Natural killer cell treated with Interleukin-12 subunit alpha and Interleukin-12 subunit beta and Interleukin-15 and Interleukin-18, amount 100 ng/mL, for 72 hours (primary cell): ENCODE data around the gene CTBS. TPM values are rescaled to one million over a fixed set of nuclear protein-coding genes. Genes with fewer than 3 reads are reported as not detected.
"Not testable (repeated sequence)": the region's sequence is repeated elsewhere in the genome, so short reads cannot be mapped to it uniquely, and the experiment has no call there.

ENCODE experiments used
- ATAC-seq, 2 donors: fragments of 150-1000 bp; cut with Tn5 transposase in 1 of 2; sonication (Bioruptor Pico), chemical (Tn5 transposase) in 1 of 2; 2 replicates each; pipeline ENCODE4 v1.10.0; 2021
- DNase-seq: peaks from one replicate; pipeline ENCODE4 v3.0.0; 2022; ENCODE audit warnings: low spot score
- H3K27ac Mint-ChIP-seq, 2 donors: 1 replicate in 1 of 2; 2 replicates in 1 of 2; pipeline ENCODE4 v1.8.0; 2022; ENCODE audit warnings: mixed read lengths in 2 of 2, mild to moderate bottlenecking in 1 of 2, moderate library complexity in 1 of 2
- H3K27me3 Mint-ChIP-seq, 2 donors: 1 replicate in 1 of 2; 2 replicates in 1 of 2; pipeline ENCODE4 v1.8.0; 2022; ENCODE audit warnings: mixed read lengths in 2 of 2
- H3K36me3 Mint-ChIP-seq: one replicate; pipeline ENCODE4 v1.8.0; 2022; ENCODE audit warnings: mixed read lengths
- H3K4me1 Mint-ChIP-seq, 2 donors: 1 replicate in 1 of 2; 2 replicates in 1 of 2; pipeline ENCODE4 v1.8.0; 2022; ENCODE audit warnings: low read depth in 2 of 2, mixed read lengths in 2 of 2, mild to moderate bottlenecking in 1 of 2
- H3K4me3 Mint-ChIP-seq: one replicate; pipeline ENCODE4 v1.8.0; 2022; ENCODE audit warnings: mixed read lengths
- H3K9me3 Mint-ChIP-seq: 2 replicates; pipeline ENCODE4 v1.8.0; 2022; ENCODE audit warnings: mixed read lengths
- total RNA-seq, 2 donors: library from RNA; stranded (reverse); gene quantifications; one replicate each; pipeline ENCODE4 v1.2.3, GENCODE V29; 2022

CTBS gene
- total RNA-seq, 2 donors from 2014 or later = 10.1 to 20.9 TPM

DNA sequence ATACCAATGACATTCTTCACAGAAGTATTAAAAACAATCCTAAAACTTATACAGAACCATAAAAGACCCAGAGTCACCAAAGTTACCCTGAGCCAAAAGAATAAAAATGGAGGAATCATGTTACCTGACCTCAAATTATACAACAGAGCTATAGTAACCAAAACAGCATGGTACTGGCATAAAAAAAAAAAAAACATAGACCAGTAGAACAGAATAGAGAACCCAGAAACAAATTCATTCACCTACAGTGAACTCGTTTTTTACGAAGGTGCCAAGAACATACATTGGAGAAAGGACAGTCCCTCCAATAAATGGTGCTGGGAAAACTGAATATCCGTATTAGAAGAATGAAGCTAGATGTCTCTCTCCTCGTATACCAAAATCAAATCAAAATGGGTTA is 65.2 kb downstream of the CTBS start:
- Mint-ChIP-seq H3K4me1 (peaks cover 15 to 18% of the 10 kb centered on the region in 2 donors), H3K27me3 (no peaks in the 10 kb centered on the region), H3K27ac (no peak overlapping the region), H3K9me3 (no peaks in the 10 kb centered on the region), H3K36me3 (peaks cover 9% of the 10 kb centered on the region), H3K4me3 (no peak overlapping the region)
- DNase-seq (no peak), ATAC-seq (no peak)

DNA sequence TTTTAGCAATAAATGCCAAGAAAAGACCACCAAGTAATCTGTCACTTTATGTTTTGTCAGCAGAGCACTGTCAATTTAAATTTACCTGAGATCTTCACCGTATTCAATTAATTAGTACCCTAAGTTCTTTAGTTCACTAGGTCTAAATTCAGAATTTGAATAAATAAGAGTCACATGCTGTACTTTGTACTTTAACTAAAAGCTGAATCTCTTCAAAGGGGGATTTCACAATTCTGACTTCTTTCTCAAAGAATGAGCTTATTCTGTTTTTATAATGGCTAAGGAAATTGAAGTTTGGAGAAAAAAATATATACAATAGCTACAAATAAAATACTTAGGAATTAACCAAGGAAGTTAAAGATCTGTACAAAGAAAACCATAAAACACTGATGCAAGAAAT is 65.7 kb downstream of the CTBS start:
- DNase-seq (no peak), ATAC-seq (no peak)
- peaks cover 20 to 23% of the 10 kb centered on the region in 2 donors for H3K4me1 Mint-ChIP-seq
- H3K27ac Mint-ChIP-seq = peak overlapping the region in 1 of 2 donors; percentile 45
- H3K36me3 Mint-ChIP-seq = peaks cover 9% of the 10 kb centered on the region
- H3K4me3 Mint-ChIP-seq = no peak overlapping the region
- no peaks in the 10 kb centered on the region for H3K9me3 Mint-ChIP-seq
- no peaks in the 10 kb centered on the region for H3K27me3 Mint-ChIP-seq

DNA sequence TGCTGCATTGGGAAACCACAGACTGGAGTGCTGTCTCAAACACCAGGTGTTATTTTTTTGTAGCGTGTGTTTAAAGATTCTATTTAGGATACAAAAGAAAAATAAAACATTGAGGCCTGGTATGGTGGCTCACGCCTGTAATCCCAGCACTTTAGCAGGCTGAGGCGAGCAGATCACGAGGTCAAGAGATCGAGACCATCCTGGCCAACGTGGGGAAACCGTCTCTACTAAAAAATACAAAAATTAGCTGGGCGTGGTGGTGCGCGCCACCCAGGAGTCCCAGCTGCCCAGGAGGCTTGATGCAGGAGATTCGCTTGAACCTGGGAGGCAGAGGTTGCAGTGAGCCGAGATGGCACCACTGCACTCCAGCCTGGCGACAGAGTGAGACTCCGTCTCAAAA is 66.4 kb downstream of the CTBS start:
- ATAC-seq, H3K36me3 Mint-ChIP-seq, H3K4me3 Mint-ChIP-seq, H3K27ac Mint-ChIP-seq, H3K9me3 Mint-ChIP-seq, H3K27me3 Mint-ChIP-seq, DNase-seq: not testable (repeated sequence)
- H3K4me1 Mint-ChIP-seq = peaks cover 24 to 28% of the 10 kb centered on the region in 2 donors

GRCh38 chr1:84506729-84507453 is 67.3 kb downstream of the CTBS start:
- Mint-ChIP-seq H3K27me3 (no peaks in the 10 kb centered on the region), H3K36me3 (peaks cover 9% of the 10 kb centered on the region), H3K4me3 (peak overlapping the region; percentile 97), H3K4me1 (peaks cover 24 to 28% of the 10 kb centered on the region in 2 donors), H3K27ac (peak overlapping the region; percentile 93 to 96), H3K9me3 (no peaks in the 10 kb centered on the region)
- ATAC-seq (no peak), DNase-seq (no peak)

- Mint-ChIP-seq H3K4me3 (peak within 1 kb of the TSS; percentile 97), H3K36me3 (peaks cover 12% of the 10 kb centered on the region), H3K27ac (peak within 1 kb of the TSS; percentile 93 to 96), H3K9me3 (no peaks in the 10 kb centered on the region), H3K4me1 (peaks cover 30 to 34% of the 10 kb centered on the region in 2 donors), H3K27me3 (no peaks in the 10 kb centered on the region)
- ATAC-seq (peak; percentile 94), DNase-seq (peak; percentile 99)
These were observed 68.1 kb downstream of the CTBS start, which contains the start of the genes GNG5 and SPATA1 for GRCh38 chr1:84506002-84506728. TSS of gene GNG5 (minus strand) at chr1:84506581. CDS start at chr1:84506091, 490 bp downstream. TSS of gene SPATA1 (plus strand) at chr1:84506386. CDS start at chr1:84516360, 9,974 bp downstream.

- ATAC-seq = peak; percentile 70 to 77
- Mint-ChIP-seq H3K4me1 (peaks cover 32 to 36% of the 10 kb centered on the region in 2 donors), H3K9me3 (no peaks in the 10 kb centered on the region), H3K27me3 (no peaks in the 10 kb centered on the region), H3K4me3 (peak overlapping the region; percentile 97), H3K36me3 (peaks cover 13% of the 10 kb centered on the region), H3K27ac (peak overlapping the region; percentile 93 to 96)
- DNase-seq = peak; percentile 80
These were observed 68.7 kb downstream of the CTBS start for GRCh38 chr1:84505493-84506001.

DNA sequence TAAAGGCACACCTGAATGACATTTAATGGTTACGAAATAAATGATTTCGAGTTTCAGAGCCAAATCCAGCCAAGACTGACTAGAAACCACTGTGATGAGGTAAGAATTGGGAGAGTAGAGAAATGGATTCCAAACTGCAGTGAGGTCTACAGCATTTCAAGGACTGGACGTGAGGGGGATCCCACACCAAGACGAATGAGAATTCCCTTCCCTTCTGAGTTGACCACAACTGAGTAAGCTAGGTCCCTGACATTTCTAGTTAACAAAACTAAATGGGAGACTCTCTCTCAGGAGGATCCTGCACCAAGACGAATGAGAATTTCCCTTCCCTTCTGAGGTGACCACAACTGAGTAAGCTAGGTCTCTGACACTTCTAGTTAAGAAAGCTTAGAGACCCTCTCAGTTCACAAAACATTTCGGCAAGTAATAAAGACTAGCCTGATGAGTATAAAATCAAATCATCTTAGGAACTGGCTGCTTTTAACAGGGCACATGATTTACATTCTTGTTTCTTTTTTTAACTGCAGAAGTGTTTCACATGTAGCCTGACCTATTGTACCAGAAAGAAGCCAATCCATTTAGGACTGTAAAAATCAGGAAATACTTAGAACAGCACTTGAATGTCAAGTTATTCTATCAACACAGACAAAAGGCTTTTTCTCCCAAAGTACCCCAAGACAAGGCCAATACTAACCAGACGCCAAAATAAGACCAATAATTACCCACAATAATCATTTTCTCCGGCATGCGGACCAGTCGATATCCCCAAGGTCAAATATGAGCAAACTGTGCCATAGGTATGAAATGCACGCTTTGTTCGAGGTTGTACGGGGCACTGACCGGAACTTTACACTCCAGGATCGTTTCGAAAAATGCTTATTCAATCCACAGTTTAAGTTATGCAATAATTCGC is 69.4 kb downstream of the CTBS start:
- no peak for ATAC-seq
- peaks cover 13% of the 10 kb centered on the region for H3K36me3 Mint-ChIP-seq
- peaks cover 32 to 36% of the 10 kb centered on the region in 2 donors for H3K4me1 Mint-ChIP-seq
- peak overlapping the region; percentile 97 for H3K4me3 Mint-ChIP-seq
- DNase-seq = no peak
- no peaks in the 10 kb centered on the region for H3K27me3 Mint-ChIP-seq
- H3K9me3 Mint-ChIP-seq = no peaks in the 10 kb centered on the region
- peak overlapping the region; percentile 93 to 96 for H3K27ac Mint-ChIP-seq

DNA sequence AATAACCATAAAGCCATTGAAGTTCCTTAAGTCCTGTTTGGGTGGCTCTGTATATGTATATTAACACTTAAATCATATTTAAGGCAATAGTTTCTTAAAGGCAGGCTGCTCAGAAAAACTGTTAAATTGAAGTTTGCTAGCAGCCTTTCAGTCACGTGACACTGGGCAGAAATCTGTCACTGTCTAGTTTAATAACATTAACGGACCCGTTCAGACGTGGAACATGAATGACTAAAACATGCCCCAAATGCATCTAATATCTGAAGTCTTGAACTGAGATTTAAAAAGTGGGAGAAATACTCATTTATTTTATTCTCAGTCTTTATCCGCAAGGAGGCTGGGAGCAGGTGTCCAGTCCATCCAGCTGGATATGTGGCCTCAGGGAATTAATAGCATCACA is 71.3 kb downstream of the CTBS start:
- peaks cover 18% of the 10 kb centered on the region for H3K36me3 Mint-ChIP-seq
- peak overlapping the region; percentile 97 for H3K4me3 Mint-ChIP-seq
- no peak for ATAC-seq
- DNase-seq = no peak
- H3K4me1 Mint-ChIP-seq = peaks cover 32 to 36% of the 10 kb centered on the region in 2 donors
- no peaks in the 10 kb centered on the region for H3K9me3 Mint-ChIP-seq
- no peaks in the 10 kb centered on the region for H3K27me3 Mint-ChIP-seq
- H3K27ac Mint-ChIP-seq = peak overlapping the region in 1 of 2 donors; percentile 33

Other genes with a start within 250 kb of the CTBS start
- not detected for gene DNASE2B, start 176.0 kb downstream of the CTBS start, total RNA-seq
- gene RPF1, start 95.2 kb downstream of the CTBS start, total RNA-seq = 10 to 100 TPM; 27.6 to 44.5 TPM
- 1 to 10 TPM in 1 of 2 donors, under 1 TPM in 1; 0.95 to 3.0 TPM for gene SPATA1, start 68.1 kb downstream of the CTBS start, total RNA-seq
- gene GNG5, start 67.9 kb downstream of the CTBS start, total RNA-seq = 100 to 1,000 TPM in 1 of 2 donors, 10 to 100 TPM in 1; 73.3 to 105 TPM
- gene SSX2IP, start 116.0 kb upstream of the CTBS start, total RNA-seq = 10 to 100 TPM in 1 of 2 donors, 1 to 10 TPM in 1; 6.5 to 10.0 TPM